H54 (cell line): ENCODE measurements around the gene TFAP2E.
"Not testable (repeated sequence)": the region's sequence is repeated elsewhere in the genome, so short reads cannot be mapped to it uniquely, and the experiment has no call there.

Experiments
- DNase-seq: peaks from one replicate; pipeline ENCODE4 v3.0.0; 2011; ENCODE audit warnings: low spot score, mixed read lengths; ENCODE audit not compliant: insufficient read length
- FAIRE-seq: peaks from 3 replicates; lab custom pipeline; 2011; peaks lifted over from hg19 to GRCh38; lab: Jason Lieb, UNC
- POLR2A ChIP-seq: IDR thresholded peaks from 2 replicates; pipeline ENCODE4 v1.6.1; 2011; ENCODE audit warnings: low read depth, mild to moderate bottlenecking, low read length

The TFAP2E gene

GRCh38 chr1:35574125-35574654 lies 1.1 kb downstream of the TFAP2E start:
- no peak for TF ChIP-seq POLR2A
- FAIRE-seq (no peak), DNase-seq (no peak)

GRCh38 chr1:35574655-35575415 lies 1.7 kb downstream of the TFAP2E start:
- no peak for TF ChIP-seq POLR2A
- FAIRE-seq = no peak
- no peak for DNase-seq

- no peak for TF ChIP-seq POLR2A
- DNase-seq = no peak
- no peak for FAIRE-seq
These were observed 2.4 kb downstream of the TFAP2E start for GRCh38 chr1:35575416-35575958.

- no peak for DNase-seq
- TF ChIP-seq POLR2A = no peak
- no peak for FAIRE-seq
These were observed 3.1 kb downstream of the TFAP2E start for GRCh38 chr1:35576061-35576765.

GRCh38 chr1:35576766-35577070 lies 3.6 kb downstream of the TFAP2E start:
- FAIRE-seq, DNase-seq: not testable (repeated sequence)

- DNase-seq (no peak), FAIRE-seq (no peak)
- TF ChIP-seq POLR2A = no peak
These were observed 4.2 kb downstream of the TFAP2E start for GRCh38 chr1:35577071-35577998.

- DNase-seq (no peak), FAIRE-seq (no peak)
- no peak for TF ChIP-seq POLR2A
These were observed 7.9 kb downstream of the TFAP2E start for GRCh38 chr1:35580949-35581388.

- FAIRE-seq, DNase-seq: not testable (repeated sequence)
These were observed 8.5 kb downstream of the TFAP2E start for GRCh38 chr1:35581621-35582020.

- TF ChIP-seq POLR2A = no peak
- no peak for FAIRE-seq
- DNase-seq = no peak
These were observed 12.2 kb downstream of the TFAP2E start for GRCh38 chr1:35585281-35585680.

- not testable (repeated sequence) for DNase-seq, FAIRE-seq
These were observed 12.7 kb downstream of the TFAP2E start for GRCh38 chr1:35585805-35586204.

- FAIRE-seq (no peak), DNase-seq (no peak)
- TF ChIP-seq POLR2A = no peak
These were observed 13.7 kb downstream of the TFAP2E start for GRCh38 chr1:35586808-35587207.

- no peak for DNase-seq
- TF ChIP-seq POLR2A = no peak
- FAIRE-seq = no peak
These were observed 14.6 kb downstream of the TFAP2E start for GRCh38 chr1:35587736-35588135.

GRCh38 chr1:35588197-35588910 lies 15.2 kb downstream of the TFAP2E start:
- DNase-seq = no peak
- no peak for FAIRE-seq
- no peak for TF ChIP-seq POLR2A
